GM23248 (cell line): ENCODE results near the gene RANBP3L.

Experiments used
- EZH2 ChIP-seq: fragments of 200-600 bp; sonication (generic); IDR thresholded peaks from 2 replicates; pipeline ENCODE4 v1.6.1; 2018; ENCODE audit warnings: antibody characterized with exemption, mild to moderate bottlenecking; ENCODE audit not compliant: insufficient read depth, poor library complexity, severe bottlenecking
- EZH2phosphoT487 ChIP-seq: fragments of 200-600 bp; sonication (generic); IDR thresholded peaks from 2 replicates; pipeline ENCODE4 v1.6.1; 2018; ENCODE audit warnings: antibody characterized with exemption, moderate library complexity, mild to moderate bottlenecking, low read depth; ENCODE audit not compliant: insufficient read depth

DNA sequence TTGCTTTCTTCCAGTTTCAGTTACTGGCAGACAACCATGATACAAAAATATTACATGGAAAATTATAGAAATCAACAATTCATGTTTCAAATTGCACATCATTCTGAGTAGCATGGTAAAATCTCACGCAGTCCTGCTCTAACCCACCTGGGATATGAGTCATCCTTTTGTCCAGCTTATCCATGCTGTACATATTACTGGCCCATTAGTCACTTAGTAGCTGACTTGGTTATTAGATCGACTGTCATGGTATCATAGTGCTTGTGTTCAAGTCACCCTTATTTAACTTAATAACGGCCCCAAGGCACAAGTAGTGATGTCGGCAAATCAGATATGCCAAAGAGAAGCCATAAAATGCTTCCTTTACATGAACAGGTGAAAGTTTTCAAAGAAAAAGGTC is 101.2 kb downstream of the RANBP3L start:
- TF ChIP-seq EZH2phosphoT487 (no peak), EZH2 (no peak)
